Measurements from ENCODE around the gene ADGRG1.

Gene ADGRG1

GRCh38 chr16:57643910-57644309 lies 15.5 kb downstream of the ADGRG1 start:
- Histone ChIP-seq H2AFZ (ENCODE audit: low read length) (no peak overlapping the region), H3K79me2 (ENCODE audit: low read length) (no peaks in the 10 kb centered on the region), H3F3A (ENCODE audit: insufficient read depth, low read length) (peaks cover 11% of the 10 kb centered on the region), H4K20me1 (ENCODE audit: insufficient read depth, low read length) (no peaks in the 10 kb centered on the region), H3K4me2 (ENCODE audit: low read depth, low read length) (no peak overlapping the region), H3K36me3 (replicated peaks; ENCODE audit: insufficient read depth, low read length) (no peaks in the 10 kb centered on the region), H3K9me2 (replicated peaks; ENCODE audit: insufficient read depth, low read length) (no peaks in the 10 kb centered on the region), H3K9me3 (replicated peaks; ENCODE audit: insufficient read depth, low read length) (no peaks in the 10 kb centered on the region), H3K4me1 (ENCODE audit: low read length) (peaks cover 14% of the 10 kb centered on the region), H3K27me3 (replicated peaks; ENCODE audit: insufficient read depth, low read length) (no peaks in the 10 kb centered on the region), H3K27ac (ENCODE audit: low read length) (no peak overlapping the region), H3K9ac (ENCODE audit: low read length) (no peak overlapping the region), H3K4me3 (ENCODE audit: low read length) (no peak overlapping the region)
- no peak for DNase-seq
- no peak for TF ChIP-seq EZH2phosphoT487 (IDR thresholded peaks at IDR 0.05; ENCODE audit: low read length)
- TF ChIP-seq EZH2 (optimal IDR thresholded peaks at IDR 0.05; ENCODE audit: low read depth, low read length) = no peak
- TF ChIP-seq CTCF (IDR thresholded peaks at IDR 0.05; ENCODE audit: low read length) = no peak

GRCh38 chr16:57644383-57645014 lies 16.1 kb downstream of the ADGRG1 start:
- H3K9ac ChIP-seq (ENCODE audit: low read length) = no peak overlapping the region
- no peak overlapping the region for H3K4me2 ChIP-seq (ENCODE audit: low read depth, low read length)
- no peak overlapping the region for H2AFZ ChIP-seq (ENCODE audit: low read length)
- no peaks in the 10 kb centered on the region for H3K36me3 ChIP-seq (replicated peaks; ENCODE audit: insufficient read depth, low read length)
- H4K20me1 ChIP-seq (ENCODE audit: insufficient read depth, low read length) = no peaks in the 10 kb centered on the region
- H3K4me3 ChIP-seq (ENCODE audit: low read length) = no peak overlapping the region
- no peaks in the 10 kb centered on the region for H3K9me3 ChIP-seq (replicated peaks; ENCODE audit: insufficient read depth, low read length)
- no peak for TF ChIP-seq CTCF (IDR thresholded peaks at IDR 0.05; ENCODE audit: low read length)
- no peak for TF ChIP-seq EZH2 (optimal IDR thresholded peaks at IDR 0.05; ENCODE audit: low read depth, low read length)
- TF ChIP-seq EZH2phosphoT487 (IDR thresholded peaks at IDR 0.05; ENCODE audit: low read length) = no peak
- no peak for DNase-seq
- H3K79me2 ChIP-seq (ENCODE audit: low read length) = no peaks in the 10 kb centered on the region
- H3K27ac ChIP-seq (ENCODE audit: low read length) = no peak overlapping the region
- peaks cover 14% of the 10 kb centered on the region for H3K4me1 ChIP-seq (ENCODE audit: low read length)
- H3K9me2 ChIP-seq (replicated peaks; ENCODE audit: insufficient read depth, low read length) = no peaks in the 10 kb centered on the region
- peaks cover 11% of the 10 kb centered on the region for H3F3A ChIP-seq (ENCODE audit: insufficient read depth, low read length)
- no peaks in the 10 kb centered on the region for H3K27me3 ChIP-seq (replicated peaks; ENCODE audit: insufficient read depth, low read length)

DNA sequence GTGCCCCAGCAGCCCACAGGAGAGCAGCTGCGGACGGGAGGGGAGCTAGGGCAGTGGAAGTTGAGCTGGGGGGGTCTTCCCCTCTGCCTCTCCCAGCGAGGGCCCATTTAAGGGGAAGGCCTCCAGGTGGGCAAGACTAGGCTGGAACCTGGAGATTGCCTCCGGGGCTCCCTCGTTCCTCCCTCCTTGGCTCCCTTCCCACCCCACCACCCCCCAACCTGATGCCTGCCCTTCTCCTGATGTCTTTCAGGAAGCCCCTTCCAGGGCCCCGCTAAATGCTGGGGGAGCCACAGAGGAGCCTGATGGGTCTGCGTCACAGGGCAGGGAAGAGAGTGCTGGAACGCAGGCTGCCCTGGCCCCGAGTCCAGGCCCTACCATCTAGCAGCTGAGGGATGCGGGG lies 16.7 kb downstream of the ADGRG1 start:
- no peak overlapping the region for H3K4me3 ChIP-seq (ENCODE audit: low read length)
- H3K4me1 ChIP-seq (ENCODE audit: low read length) = peaks cover 14% of the 10 kb centered on the region
- no peak overlapping the region for H3K9ac ChIP-seq (ENCODE audit: low read length)
- no peak overlapping the region for H2AFZ ChIP-seq (ENCODE audit: low read length)
- no peak for TF ChIP-seq EZH2 (optimal IDR thresholded peaks at IDR 0.05; ENCODE audit: low read depth, low read length)
- no peak for TF ChIP-seq EZH2phosphoT487 (IDR thresholded peaks at IDR 0.05; ENCODE audit: low read length)
- no peak for TF ChIP-seq CTCF (IDR thresholded peaks at IDR 0.05; ENCODE audit: low read length)
- no peaks in the 10 kb centered on the region for H3K79me2 ChIP-seq (ENCODE audit: low read length)
- no peaks in the 10 kb centered on the region for H3K27me3 ChIP-seq (replicated peaks; ENCODE audit: insufficient read depth, low read length)
- H4K20me1 ChIP-seq (ENCODE audit: insufficient read depth, low read length) = no peaks in the 10 kb centered on the region
- H3K4me2 ChIP-seq (ENCODE audit: low read depth, low read length) = no peak overlapping the region
- H3K9me3 ChIP-seq (replicated peaks; ENCODE audit: insufficient read depth, low read length) = no peaks in the 10 kb centered on the region
- H3K27ac ChIP-seq (ENCODE audit: low read length) = no peak overlapping the region
- H3F3A ChIP-seq (ENCODE audit: insufficient read depth, low read length) = peaks cover 11% of the 10 kb centered on the region
- no peak for DNase-seq
- H3K36me3 ChIP-seq (replicated peaks; ENCODE audit: insufficient read depth, low read length) = no peaks in the 10 kb centered on the region
- H3K9me2 ChIP-seq (replicated peaks; ENCODE audit: insufficient read depth, low read length) = no peaks in the 10 kb centered on the region
